Measurements from ENCODE around the gene TLE4. TPM values are rescaled to one million over a fixed set of nuclear protein-coding genes. Genes with fewer than 3 reads are reported as not detected.
"Not testable (repeated sequence)": the region's sequence is repeated elsewhere in the genome, so short reads cannot be mapped to it uniquely, and the experiment has no call there.

TLE4 gene
- total and polyA plus RNA-seq, 8 donors: 6.2 to 85.2 (median 22.0) TPM

GRCh38 chr9:79742110-79742721, 170.5 kb downstream of the TLE4 start:
- Histone ChIP-seq H3K36me3 (no peaks in the 10 kb centered on the region), H3K4me1 (peaks cover 0 to 10% (median 0%) of the 10 kb centered on the region in 4 donors), H3K27ac (peak overlapping the region in 1 of 5 donors; percentile 0), H3K27me3 (no peaks in the 10 kb centered on the region), H3K4me3 (no peak overlapping the region), H3K9me3 (no peaks in the 10 kb centered on the region)
- intact Hi-C loops (cut with DNase I; ENCODE audit: low total_unique reads): no loop called here
- TF ChIP-seq POLR2A (IDR thresholded peaks at IDR 0.05) (no peak), POLR2AphosphoS5 (IDR thresholded peaks at IDR 0.05) (peak in 1 of 3 donors; percentile 14)
- DNase-seq: peak in 1 of 2 donors; percentile 79
- WGBS, 5 donors: 60 to 72% (median 65%) methylated on average over 4 of the region's 4 CpGs

GRCh38 chr9:79744521-79744920, 172.8 kb downstream of the TLE4 start:
- Histone ChIP-seq H3K27ac (no peak overlapping the region), H3K27me3 (no peaks in the 10 kb centered on the region), H3K4me3 (no peak overlapping the region), H3K4me1 (peaks cover 0 to 10% (median 0%) of the 10 kb centered on the region in 4 donors), H3K9me3 (no peaks in the 10 kb centered on the region), H3K36me3 (no peaks in the 10 kb centered on the region)
- intact Hi-C loops (cut with DNase I; ENCODE audit: low total_unique reads): no loop called here
- 85 to 96% (median 93%) methylated on average over 6 of the region's 6 CpGs for WGBS, 5 donors
- TF ChIP-seq POLR2A (IDR thresholded peaks at IDR 0.05): no peak
- DNase-seq: no peak

- intact Hi-C loops (cut with DNase I; ENCODE audit: low total_unique reads): no loop called here
- Histone ChIP-seq H3K27ac (no peak overlapping the region), H3K36me3 (no peaks in the 10 kb centered on the region), H3K4me3 (no peak overlapping the region), H3K27me3 (no peaks in the 10 kb centered on the region), H3K4me1 (peaks cover 0 to 10% (median 0%) of the 10 kb centered on the region in 4 donors), H3K9me3 (no peaks in the 10 kb centered on the region)
- TF ChIP-seq EP300 (IDR thresholded peaks at IDR 0.05): no peak
- 85 to 95% (median 88%) methylated on average over 4 of the region's 4 CpGs for WGBS, 5 donors
- no peak for DNase-seq
Observed at GRCh38 chr9:79745752-79746336, 174.1 kb downstream of the TLE4 start.

GRCh38 chr9:79751895-79752466, 180.2 kb downstream of the TLE4 start:
- H3K4me1 ChIP-seq; intact Hi-C loops (cut with DNase I; ENCODE audit: low total_unique reads); H3K27ac ChIP-seq; H3K36me3 ChIP-seq; DNase-seq; H3K4me3 ChIP-seq; H3K27me3 ChIP-seq: not testable (repeated sequence)
- H3K9me3 ChIP-seq: peaks cover 0 to 13% (median 7%) of the 10 kb centered on the region in 4 donors
- WGBS, 5 donors: 83 to 98% (median 93%) methylated on average over 1 of the region's 1 CpG

DNA sequence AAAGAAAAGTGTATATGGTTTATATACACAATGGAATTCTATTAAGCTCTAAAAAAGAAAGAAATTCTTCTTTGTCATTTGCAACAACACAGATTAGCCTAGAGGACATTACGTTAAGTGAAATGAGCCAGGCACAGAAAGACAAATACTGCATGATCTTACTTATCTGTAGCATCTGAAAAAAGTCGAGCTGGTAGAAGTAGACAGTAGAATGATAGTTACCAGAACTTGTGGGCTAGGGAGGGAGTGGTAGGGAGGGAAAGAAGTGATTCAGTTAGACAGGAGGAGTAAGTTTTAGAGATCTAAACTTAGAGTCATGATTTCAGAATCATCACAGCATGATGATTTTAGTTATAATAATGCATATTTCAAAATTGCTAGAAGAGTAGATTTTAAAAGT, 184.6 kb downstream of the TLE4 start:
- TF ChIP-seq, protein P1, sequence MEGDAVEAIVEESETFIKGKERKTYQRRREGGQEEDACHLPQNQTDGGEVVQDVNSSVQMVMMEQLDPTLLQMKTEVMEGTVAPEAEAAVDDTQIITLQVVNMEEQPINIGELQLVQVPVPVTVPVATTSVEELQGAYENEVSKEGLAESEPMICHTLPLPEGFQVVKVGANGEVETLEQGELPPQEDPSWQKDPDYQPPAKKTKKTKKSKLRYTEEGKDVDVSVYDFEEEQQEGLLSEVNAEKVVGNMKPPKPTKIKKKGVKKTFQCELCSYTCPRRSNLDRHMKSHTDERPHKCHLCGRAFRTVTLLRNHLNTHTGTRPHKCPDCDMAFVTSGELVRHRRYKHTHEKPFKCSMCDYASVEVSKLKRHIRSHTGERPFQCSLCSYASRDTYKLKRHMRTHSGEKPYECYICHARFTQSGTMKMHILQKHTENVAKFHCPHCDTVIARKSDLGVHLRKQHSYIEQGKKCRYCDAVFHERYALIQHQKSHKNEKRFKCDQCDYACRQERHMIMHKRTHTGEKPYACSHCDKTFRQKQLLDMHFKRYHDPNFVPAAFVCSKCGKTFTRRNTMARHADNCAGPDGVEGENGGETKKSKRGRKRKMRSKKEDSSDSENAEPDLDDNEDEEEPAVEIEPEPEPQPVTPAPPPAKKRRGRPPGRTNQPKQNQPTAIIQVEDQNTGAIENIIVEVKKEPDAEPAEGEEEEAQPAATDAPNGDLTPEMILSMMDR (IDR thresholded peaks at IDR 0.05): no peak
- no peak for TF ChIP-seq POLR2A (IDR thresholded peaks at IDR 0.05)
- H3K4me1 ChIP-seq: peaks cover 0 to 16% (median 0%) of the 10 kb centered on the region in 4 donors

GRCh38 chr9:79757074-79757473, 185.3 kb downstream of the TLE4 start:
- DNase-seq: no peak
- Histone ChIP-seq H3K27ac (peak overlapping the region in 1 of 5 donors; percentile 13), H3K9me3 (peaks cover 0 to 5% (median under 1%) of the 10 kb centered on the region in 4 donors), H3K36me3 (no peaks in the 10 kb centered on the region), H3K4me3 (no peak overlapping the region), H3K4me1 (peaks cover 0 to 16% (median 0%) of the 10 kb centered on the region in 4 donors), H3K27me3 (no peaks in the 10 kb centered on the region)
- TF ChIP-seq EP300 (IDR thresholded peaks at IDR 0.05): no peak
- no peak for TF ChIP-seq POLR2AphosphoS5 (IDR thresholded peaks at IDR 0.05)
- TF ChIP-seq, protein P1 (IDR thresholded peaks at IDR 0.05): no peak
- no peak for TF ChIP-seq POLR2A (IDR thresholded peaks at IDR 0.05)
- intact Hi-C loops (cut with DNase I; ENCODE audit: low total_unique reads): no loop called here

More for the DNA sequence above, 184.6 kb downstream of the TLE4 start:
- 52 to 65% (median 63%) methylated on average over 2 of the region's 2 CpGs for WGBS, 5 donors
- H3K36me3 ChIP-seq: no peaks in the 10 kb centered on the region
- H3K27me3 ChIP-seq: no peaks in the 10 kb centered on the region
- H3K9me3 ChIP-seq: peaks cover 0 to 11% (median 7%) of the 10 kb centered on the region in 4 donors
- no peak for DNase-seq
- H3K27ac ChIP-seq: peak overlapping the region in 1 of 5 donors; percentile 13
- H3K4me3 ChIP-seq: no peak overlapping the region
- intact Hi-C loops (cut with DNase I; ENCODE audit: low total_unique reads): no loop called here

Measured in stomach (tissue), 9 donors.